Endothelial cell of umbilical vein (primary cell): Measurements from ENCODE around the gene MUC2. TPM values are rescaled to one million over a fixed set of nuclear protein-coding genes. Genes with fewer than 3 reads are reported as not detected.

ENCODE experiments used
- BruUV-seq: library from RNA; stranded (reverse); fragments of 400-500 nt; replicated peaks from 2 replicates; lab custom pipeline; 2021; lab: Mats Ljungman, UMichigan
- CTCF ChIA-PET: fragments of 300-600, 350-600 bp; sonication (Branson Sonifier 250); formaldehyde crosslinking; loops from one replicate; lab custom pipeline; 2021; ENCODE audit warnings: antibody characterized with exemption, inconsistent platforms; lab: Charles Lee
- POLR2A ChIA-PET: fragments of 300-600, 350-600 bp; sonication (Branson Sonifier 250); formaldehyde crosslinking; loops from one replicate; lab custom pipeline; 2021; ENCODE audit warnings: antibody characterized with exemption, inconsistent platforms; lab: Charles Lee
- DNase-seq: peaks from one replicate; pipeline ENCODE4 v3.0.0-alpha.2; 2011; ENCODE audit warnings: low read depth, low spot score
- FAIRE-seq: peaks from 2 replicates; lab custom pipeline; 2011; peaks lifted over from hg19 to GRCh38; lab: Jason Lieb, UNC
- H2AFZ ChIP-seq: 2 replicates; pipeline ENCODE4 v1.6.0; 2012; ENCODE audit warnings: low read depth, low read length, control low read depth, inconsistent platforms
- H3K27ac ChIP-seq: 2 replicates; pipeline ENCODE4 v1.5.1; 2011; ENCODE audit warnings: low read depth, mild to moderate bottlenecking, control low read depth, low read length, moderate library complexity; ENCODE audit not compliant: insufficient read depth
- H3K27me3 ChIP-seq, 2 experiments: 2 replicates each; pipeline versions ENCODE4 v1.6.0 to v1.6.1; 2011; ENCODE audit warnings: low read length in 2 of 2, mixed read lengths in 1 of 2; ENCODE audit not compliant: control insufficient read depth in 2 of 2, insufficient read depth in 2 of 2
- H3K36me3 ChIP-seq, 2 experiments: 2 replicates in 1 of 2; 3 replicates in 1 of 2; pipeline ENCODE4 v1.5.1; 2011; ENCODE audit warnings: low read length in 2 of 2, mild to moderate bottlenecking in 1 of 2, moderate library complexity in 1 of 2; ENCODE audit not compliant: control insufficient read depth in 2 of 2, insufficient read depth in 2 of 2; ENCODE audit errors: extremely low read depth in 1 of 2
- H3K4me1 ChIP-seq: 3 replicates; pipeline ENCODE4 v1.5.1; 2011; ENCODE audit warnings: mild to moderate bottlenecking, low read length; ENCODE audit not compliant: control insufficient read depth, insufficient read depth; ENCODE audit errors: extremely low read depth
- H3K4me2 ChIP-seq: 2 replicates; pipeline ENCODE4 v1.6.1; 2011; ENCODE audit warnings: low read length, control low read depth, mixed read lengths; ENCODE audit not compliant: insufficient read depth
- H3K4me3 ChIP-seq, 3 experiments: fragments of 200-600 bp in 1 of 3; sonication (generic), shearing (Covaris generic) in 1 of 3; replicated peaks in 1 of 3; 2 replicates each; pipeline ENCODE4 v1.5.1; 2011 to 2016; ENCODE audit warnings: control low read depth in 3 of 3, low read length in 3 of 3, mild to moderate bottlenecking in 2 of 3, inconsistent platforms in 1 of 3, low read depth in 1 of 3, moderate library complexity in 1 of 3; ENCODE audit not compliant: insufficient read depth in 1 of 3
- H3K79me2 ChIP-seq: 2 replicates; pipeline ENCODE4 v1.6.0; 2012; ENCODE audit warnings: low read length, inconsistent platforms; ENCODE audit not compliant: control insufficient read depth, insufficient read depth
- H3K9ac ChIP-seq: replicated peaks from 2 replicates; pipeline ENCODE3; 2011; ENCODE audit warnings: low read length, control low read depth; ENCODE audit not compliant: insufficient read depth; ENCODE audit errors: extremely low read depth
- H3K9me1 ChIP-seq: replicated peaks from 3 replicates; pipeline ENCODE4 v1.6.0; 2011; ENCODE audit warnings: mild to moderate bottlenecking, low read length; ENCODE audit not compliant: control insufficient read depth, insufficient read depth; ENCODE audit errors: extremely low read depth
- H3K9me3 ChIP-seq: replicated peaks from 2 replicates; pipeline ENCODE4 v1.5.1; 2012; ENCODE audit warnings: low read length, inconsistent platforms; ENCODE audit not compliant: control insufficient read depth, insufficient read depth
- H4K20me1 ChIP-seq: replicated peaks from 2 replicates; pipeline ENCODE3; 2011; ENCODE audit warnings: mild to moderate bottlenecking, low read length; ENCODE audit not compliant: control insufficient read depth, insufficient read depth; ENCODE audit errors: extremely low read depth
- EZH2 ChIP-seq: IDR thresholded peaks from 2 replicates; pipeline ENCODE4 v1.6.1; 2012; ENCODE audit warnings: borderline replicate concordance, low read depth, mild to moderate bottlenecking, moderate library complexity, low read length, inconsistent platforms; ENCODE audit not compliant: severe bottlenecking
- FOS ChIP-seq: IDR thresholded peaks from 2 replicates; pipeline ENCODE4 v1.6.1; 2011; ENCODE audit warnings: mild to moderate bottlenecking, low read length, moderate library complexity, borderline replicate concordance; ENCODE audit not compliant: insufficient read depth
- GATA2 ChIP-seq: IDR thresholded peaks from 2 replicates; pipeline ENCODE4 v1.7.0; 2011; ENCODE audit warnings: low read depth, mild to moderate bottlenecking, moderate library complexity, mixed read lengths, low read length; ENCODE audit not compliant: insufficient read length, insufficient read depth
- JUN ChIP-seq: IDR thresholded peaks from 2 replicates; pipeline ENCODE4 v1.6.1; 2011; ENCODE audit warnings: borderline replicate concordance, low read depth; ENCODE audit not compliant: insufficient read length, insufficient read depth
- MYC ChIP-seq: IDR thresholded peaks from one replicate; pipeline ENCODE4 v1.6.1; 2011; ENCODE audit warnings: mild to moderate bottlenecking, low read depth, low read length
- POLR2A ChIP-seq: IDR thresholded peaks from 2 replicates; pipeline ENCODE4 v1.6.1; 2012; ENCODE audit warnings: low read depth, mild to moderate bottlenecking, control low read depth, low read length
- POLR2AphosphoS5 ChIP-seq: IDR thresholded peaks from 2 replicates; pipeline ENCODE4 v1.6.1; 2012; ENCODE audit warnings: low read depth, mild to moderate bottlenecking, control low read depth, low read length, moderate library complexity; ENCODE audit not compliant: insufficient read depth
- dilution Hi-C: fragments of 300-500 bp; cut with MboI; formaldehyde crosslinking; loops from one replicate; pipeline ENCODE4 v1.15.0; 2019; ENCODE audit warnings: low sequenced_read_pairs; ENCODE audit not compliant: extremely low pct_ligation_motif_present
- intact Hi-C: fragments of 100-400 bp; cut with micrococcal nuclease; formaldehyde crosslinking; loops from one replicate; pipeline ENCODE4 v1.10.0; 2022
- polyA plus RNA-seq, 4 experiments: library from polyadenylated mRNA; depleted of rRNA in 3 of 4; stranded (reverse) in 3 of 4; unstranded in 1 of 4; fragments of >200 nt; gene quantifications; 2 replicates each; pipeline versions ENCODE4 v1.2.1 to v1.2.3, GENCODE V29; 2011 to 2012; ENCODE audit warnings: missing spikeins in 1 of 4
- total RNA-seq: library from RNA; stranded (reverse); gene quantifications from 2 replicates; pipeline ENCODE4 v1.2.3, GENCODE V29; 2021
- TF ChIP-seq, protein P1 (sequence below), 2 donors: IDR thresholded peaks; 1 replicate in 1 of 2; 2 replicates in 1 of 2; pipeline ENCODE4 v1.5.1; 2011; ENCODE audit warnings: low read length in 2 of 2, mild to moderate bottlenecking in 2 of 2, moderate library complexity in 2 of 2, control low read depth in 1 of 2, inconsistent platforms in 1 of 2, low read depth in 1 of 2; ENCODE audit not compliant: insufficient read depth in 1 of 2; ENCODE audit errors: extremely low read depth in 1 of 2
- TF ChIP-seq, protein P2 (sequence below): IDR thresholded peaks from 2 replicates; pipeline ENCODE4 v1.6.1; 2011; ENCODE audit not compliant: insufficient read depth, insufficient read length

The MUC2 gene
- total and polyA plus RNA-seq, 2 donors (not counting 3 experiments of a cell fraction or from before 2014, with no cell fraction given): not detected

DNA sequence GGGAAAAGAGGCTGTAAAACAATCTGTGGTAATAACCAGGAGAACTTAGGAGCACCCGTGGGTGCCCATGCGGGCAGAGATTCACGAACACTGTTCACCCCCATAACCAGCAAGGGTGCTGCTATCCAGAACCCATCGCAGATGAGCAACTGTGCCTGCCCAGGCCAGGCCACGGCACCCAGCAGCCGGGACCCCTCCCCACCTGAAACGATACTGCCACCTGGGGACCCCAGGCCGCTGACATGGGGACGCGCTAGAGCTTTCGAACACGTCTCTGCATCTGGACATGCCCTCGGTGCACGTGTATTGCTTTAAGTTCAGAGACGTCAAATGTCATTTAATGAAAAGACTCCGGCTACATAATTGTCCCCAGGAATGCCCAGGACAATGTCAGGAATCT lies 14.3 kb upstream of the MUC2 start:
- dilution Hi-C loops: no loop called here
- no TSS peak for BruUV-seq
- Histone ChIP-seq H3K36me3 (no peaks in the 10 kb centered on the region), H3K9ac (no peak overlapping the region), H3K4me2 (no peak overlapping the region), H3K9me3 (no peaks in the 10 kb centered on the region), H4K20me1 (no peaks in the 10 kb centered on the region), H3K27me3 (peaks cover 5 to 7% of the 10 kb centered on the region in 2 experiments), H3K27ac (no peak overlapping the region), H3K4me3 (no peak overlapping the region), H3K4me1 (no peaks in the 10 kb centered on the region), H3K79me2 (no peaks in the 10 kb centered on the region), H3K9me1 (no peaks in the 10 kb centered on the region), H2AFZ (no peak overlapping the region)
- DNase-seq (no peak), FAIRE-seq (no peak)
- intact Hi-C loops: no loop called here
- CTCF ChIA-PET: no interaction called here
- POLR2A ChIA-PET: no interaction called here
- TF ChIP-seq FOS (no peak), MYC (no peak), EZH2 (no peak), POLR2A (no peak), JUN (no peak), POLR2AphosphoS5 (no peak), GATA2 (no peak)
- TF ChIP-seq, protein P1, sequence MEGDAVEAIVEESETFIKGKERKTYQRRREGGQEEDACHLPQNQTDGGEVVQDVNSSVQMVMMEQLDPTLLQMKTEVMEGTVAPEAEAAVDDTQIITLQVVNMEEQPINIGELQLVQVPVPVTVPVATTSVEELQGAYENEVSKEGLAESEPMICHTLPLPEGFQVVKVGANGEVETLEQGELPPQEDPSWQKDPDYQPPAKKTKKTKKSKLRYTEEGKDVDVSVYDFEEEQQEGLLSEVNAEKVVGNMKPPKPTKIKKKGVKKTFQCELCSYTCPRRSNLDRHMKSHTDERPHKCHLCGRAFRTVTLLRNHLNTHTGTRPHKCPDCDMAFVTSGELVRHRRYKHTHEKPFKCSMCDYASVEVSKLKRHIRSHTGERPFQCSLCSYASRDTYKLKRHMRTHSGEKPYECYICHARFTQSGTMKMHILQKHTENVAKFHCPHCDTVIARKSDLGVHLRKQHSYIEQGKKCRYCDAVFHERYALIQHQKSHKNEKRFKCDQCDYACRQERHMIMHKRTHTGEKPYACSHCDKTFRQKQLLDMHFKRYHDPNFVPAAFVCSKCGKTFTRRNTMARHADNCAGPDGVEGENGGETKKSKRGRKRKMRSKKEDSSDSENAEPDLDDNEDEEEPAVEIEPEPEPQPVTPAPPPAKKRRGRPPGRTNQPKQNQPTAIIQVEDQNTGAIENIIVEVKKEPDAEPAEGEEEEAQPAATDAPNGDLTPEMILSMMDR (IDR thresholded peaks at IDR 0.05; ENCODE audit: extremely low read depth in 1 of 2, insufficient read depth in 1 of 2, low read depth in 1 of 2, low read length in 2 of 2): no peak
- TF ChIP-seq, protein P2, sequence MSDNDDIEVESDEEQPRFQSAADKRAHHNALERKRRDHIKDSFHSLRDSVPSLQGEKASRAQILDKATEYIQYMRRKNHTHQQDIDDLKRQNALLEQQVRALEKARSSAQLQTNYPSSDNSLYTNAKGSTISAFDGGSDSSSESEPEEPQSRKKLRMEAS: no peak
